H1 (cell line): Measurements from ENCODE around the gene ELMOD1. TPM values are rescaled to one million over a fixed set of nuclear protein-coding genes. Genes with fewer than 3 reads are reported as not detected.

Source experiments
- CTCF ChIA-PET: fragments of 300-600 bp; sonication (Branson Sonifier 250); formaldehyde crosslinking; loops from one replicate; lab custom pipeline; 2021; ENCODE audit not compliant: partially characterized antibody; lab: Charles Lee
- POLR2A ChIA-PET: fragments of 300-600 bp; sonication (Branson Sonifier 250); formaldehyde crosslinking; loops from one replicate; lab custom pipeline; 2021; ENCODE audit warnings: inconsistent platforms; ENCODE audit not compliant: partially characterized antibody; lab: Charles Lee
- DNase-seq, 2 experiments: peaks; one replicate each; pipeline versions ENCODE4 v3.0.0 to v3.0.0-alpha.2; 2010 to 2022; ENCODE audit warnings: low spot score in 2 of 2, low read depth in 1 of 2, mixed read lengths in 1 of 2
- FAIRE-seq: peaks from 2 replicates; lab custom pipeline; 2011; peaks lifted over from hg19 to GRCh38; lab: Jason Lieb, UNC
- H2AFZ ChIP-seq: 2 replicates; pipeline ENCODE4 v1.8.1; 2012; ENCODE audit warnings: low read length, inconsistent platforms
- H2AK5ac ChIP-seq: 2 replicates; pipeline ENCODE4 v1.6.1; 2013; ENCODE audit warnings: low read depth, low read length
- H2BK120ac ChIP-seq: replicated peaks from 2 replicates; pipeline ENCODE3; 2013; ENCODE audit warnings: low read depth, low read length, inconsistent platforms
- H2BK12ac ChIP-seq: 2 replicates; pipeline ENCODE4 v1.6.1; 2013; ENCODE audit warnings: low read depth, low read length
- H2BK15ac ChIP-seq: 2 replicates; pipeline ENCODE4 v1.6.1; 2013; ENCODE audit warnings: low read length
- H2BK20ac ChIP-seq: 2 replicates; pipeline ENCODE4 v1.6.1; 2013; ENCODE audit warnings: low read length
- H2BK5ac ChIP-seq: 2 replicates; pipeline ENCODE4 v1.6.1; 2013; ENCODE audit warnings: low read depth, low read length
- H3K14ac ChIP-seq: 2 replicates; pipeline ENCODE4 v1.6.1; 2013; ENCODE audit warnings: inconsistent platforms; ENCODE audit not compliant: insufficient read length
- H3K18ac ChIP-seq: 2 replicates; pipeline ENCODE4 v1.6.1; 2013; ENCODE audit warnings: low read length; ENCODE audit errors: extremely low read depth
- H3K23ac ChIP-seq: 2 replicates; pipeline ENCODE4 v1.6.1; 2013; ENCODE audit warnings: inconsistent platforms; ENCODE audit not compliant: insufficient read length
- H3K23me2 ChIP-seq: 2 replicates; pipeline ENCODE4 v1.6.1; 2013; ENCODE audit warnings: low read depth, low read length
- H3K27ac ChIP-seq: 2 replicates; pipeline ENCODE4 v1.6.1; 2011; ENCODE audit warnings: low read depth, low read length, inconsistent platforms
- H3K27me3 ChIP-seq, 4 experiments: replicated peaks in 1 of 4; 1 replicate in 1 of 4; 2 replicates in 3 of 4; pipeline versions ENCODE4 v1.6.1 to v1.8.1; 2011 to 2013; ENCODE audit warnings: low read length in 3 of 4, mild to moderate bottlenecking in 3 of 4, inconsistent platforms in 2 of 4, mixed read lengths in 2 of 4, moderate library complexity in 1 of 4; ENCODE audit not compliant: control insufficient read depth in 3 of 4, insufficient read depth in 3 of 4; ENCODE audit errors: extremely low read depth in 1 of 4
- H3K36me3 ChIP-seq, 4 experiments: 2 replicates each; pipeline versions ENCODE4 v1.6.1 to v1.8.1; 2011 to 2013; ENCODE audit warnings: mild to moderate bottlenecking in 4 of 4, low read length in 3 of 4, moderate library complexity in 2 of 4, control low read depth in 1 of 4, inconsistent platforms in 1 of 4; ENCODE audit not compliant: insufficient read depth in 4 of 4, control insufficient read depth in 2 of 4
- H3K4ac ChIP-seq: replicated peaks from 2 replicates; pipeline ENCODE3; 2013; ENCODE audit warnings: low read length, low read depth, mixed read lengths, inconsistent platforms; ENCODE audit not compliant: insufficient read length
- H3K4me1 ChIP-seq, 4 experiments: replicated peaks in 1 of 4; 1 replicate in 1 of 4; 2 replicates in 3 of 4; pipeline versions ENCODE4 v1.6.1 to v1.8.1; 2011 to 2013; ENCODE audit warnings: low read length in 3 of 4, inconsistent platforms in 2 of 4, mixed read lengths in 1 of 4; ENCODE audit not compliant: insufficient read depth in 4 of 4, control insufficient read depth in 3 of 4
- H3K4me2 ChIP-seq, 2 experiments: 2 replicates each; pipeline versions ENCODE4 v1.6.1 to v1.8.1; 2011 to 2013; ENCODE audit warnings: low read depth in 2 of 2, low read length in 2 of 2, control low read depth in 1 of 2, inconsistent platforms in 1 of 2, mild to moderate bottlenecking in 1 of 2; ENCODE audit not compliant: insufficient read depth in 1 of 2
- H3K4me3 ChIP-seq, 4 experiments: fragments of 200-600, 300-600 bp in 1 of 4; sonication (generic), shearing (Covaris generic), sonication (Bioruptor Twin) in 1 of 4; 2 replicates each; pipeline versions ENCODE4 v1.5.1 to v1.8.1; 2011 to 2016; ENCODE audit warnings: low read length in 4 of 4, low read depth in 3 of 4, control low read depth in 2 of 4, inconsistent platforms in 2 of 4, mild to moderate bottlenecking in 2 of 4, mixed read lengths in 1 of 4, moderate library complexity in 1 of 4; ENCODE audit not compliant: insufficient read depth in 2 of 4; ENCODE audit errors: extremely low read depth in 1 of 4
- H3K56ac ChIP-seq: replicated peaks from 2 replicates; pipeline ENCODE3; 2013; ENCODE audit warnings: low read depth, mild to moderate bottlenecking, mixed read lengths, low read length, inconsistent platforms; ENCODE audit not compliant: insufficient read length
- H3K79me1 ChIP-seq: 2 replicates; pipeline ENCODE4 v1.6.1; 2013; ENCODE audit warnings: low read depth, low read length, control low read depth
- H3K79me2 ChIP-seq, 2 experiments: 2 replicates each; pipeline versions ENCODE4 v1.6.1 to v1.8.1; 2012 to 2013; ENCODE audit warnings: low read length in 2 of 2, mild to moderate bottlenecking in 2 of 2, inconsistent platforms in 1 of 2; ENCODE audit not compliant: insufficient read depth in 2 of 2, control insufficient read depth in 1 of 2
- H3K9ac ChIP-seq, 4 experiments: replicated peaks in 1 of 4; 1 replicate in 1 of 4; 2 replicates in 3 of 4; pipeline versions ENCODE4 v1.6.1 to v1.8.1; 2011 to 2013; ENCODE audit warnings: low read depth in 3 of 4, low read length in 3 of 4, control low read depth in 2 of 4, mild to moderate bottlenecking in 2 of 4, moderate library complexity in 2 of 4, inconsistent platforms in 1 of 4; ENCODE audit errors: extremely low read depth in 1 of 4
- H3K9me3 ChIP-seq, 2 experiments: 2 replicates each; pipeline versions ENCODE4 v1.6.1 to v1.8.1; 2012 to 2013; ENCODE audit warnings: mild to moderate bottlenecking in 2 of 2, moderate library complexity in 2 of 2, control low read depth in 1 of 2, inconsistent platforms in 1 of 2, low read depth in 1 of 2, low read length in 1 of 2, mixed read lengths in 1 of 2; ENCODE audit not compliant: insufficient read depth in 2 of 2
- H4K20me1 ChIP-seq, 2 experiments: replicated peaks in 1 of 2; 2 replicates each; pipeline versions ENCODE3 to v1.8.1; 2011 to 2013; ENCODE audit warnings: inconsistent platforms in 2 of 2, low read length in 2 of 2, mild to moderate bottlenecking in 1 of 2; ENCODE audit not compliant: insufficient read depth in 2 of 2, control insufficient read depth in 1 of 2
- H4K5ac ChIP-seq: 2 replicates; pipeline ENCODE4 v1.6.1; 2013; ENCODE audit warnings: low read length, low read depth, mixed read lengths, inconsistent platforms; ENCODE audit not compliant: insufficient read length
- H4K8ac ChIP-seq: 2 replicates; pipeline ENCODE4 v1.8.0; 2013; ENCODE audit warnings: mild to moderate bottlenecking, moderate library complexity, low read length, inconsistent platforms; ENCODE audit not compliant: insufficient read depth; ENCODE audit errors: extremely low read depth
- H4K91ac ChIP-seq: replicated peaks from 2 replicates; pipeline ENCODE3; 2013; ENCODE audit warnings: low read length, mixed read lengths, inconsistent platforms; ENCODE audit not compliant: insufficient read length
- ASH2L ChIP-seq: fragments of 200-600, 300-600 bp; sonication (generic); IDR thresholded peaks from one replicate; pipeline ENCODE4 v1.7.1; 2017; ENCODE audit warnings: low read length
- EGR1 ChIP-seq: IDR thresholded peaks from 2 replicates; pipeline ENCODE4 v1.6.1; 2011; ENCODE audit warnings: low read depth, low read length, borderline replicate concordance
- JUN ChIP-seq: IDR thresholded peaks from 2 replicates; pipeline ENCODE4 v1.6.1; 2011; ENCODE audit warnings: low read depth, mild to moderate bottlenecking, improper control_type of control experiment, low read length
- KDM1A ChIP-seq: fragments of 200-600, 300-600 bp; sonication (generic); IDR thresholded peaks from 2 replicates; pipeline ENCODE4 v1.7.1; 2016; ENCODE audit warnings: mild to moderate bottlenecking, low read length, borderline replicate concordance
- KDM4A ChIP-seq: IDR thresholded peaks from one replicate; pipeline ENCODE4 v1.7.1; 2012; ENCODE audit warnings: low read depth, mild to moderate bottlenecking, moderate library complexity, low read length, inconsistent platforms; ENCODE audit not compliant: severe bottlenecking
- KDM5A ChIP-seq: fragments of 200-600 bp; IDR thresholded peaks from 2 replicates; pipeline ENCODE4 v1.7.1; 2012; ENCODE audit warnings: mild to moderate bottlenecking, low read length, inconsistent platforms, mixed read lengths
- POLR2A ChIP-seq, 2 experiments: IDR thresholded peaks; 1 replicate in 1 of 2; 2 replicates in 1 of 2; pipeline ENCODE4 v1.6.1; 2011; ENCODE audit warnings: low read depth in 2 of 2, low read length in 2 of 2, mild to moderate bottlenecking in 2 of 2; ENCODE audit errors: control extremely low read depth in 1 of 2
- POU5F1 ChIP-seq: IDR thresholded peaks from 2 replicates; pipeline ENCODE4 v1.6.1; 2011; ENCODE audit warnings: low read depth, mild to moderate bottlenecking, low read length, moderate library complexity
- RXRA ChIP-seq: IDR thresholded peaks from 2 replicates; pipeline ENCODE4 v1.6.1; 2011; ENCODE audit warnings: low read depth, mild to moderate bottlenecking, low read length, moderate library complexity; ENCODE audit not compliant: insufficient read depth
- SIRT6 ChIP-seq: IDR thresholded peaks from one replicate; pipeline ENCODE4 v1.7.1; 2012; ENCODE audit warnings: low read length, inconsistent platforms
- SIX5 ChIP-seq: IDR thresholded peaks from 2 replicates; pipeline ENCODE4 v1.6.1; 2011; ENCODE audit warnings: mild to moderate bottlenecking, low read depth, low read length
- SP4 ChIP-seq: IDR thresholded peaks from 2 replicates; pipeline ENCODE4 v1.6.1; 2012; ENCODE audit warnings: low read length, inconsistent platforms
- SRF ChIP-seq: IDR thresholded peaks from 2 replicates; pipeline ENCODE4 v1.6.1; 2011; ENCODE audit warnings: mild to moderate bottlenecking, low read depth, low read length, moderate library complexity
- ZNF274 ChIP-seq: IDR thresholded peaks from 2 replicates; pipeline ENCODE4 v1.7.0; 2012; ENCODE audit warnings: low read length, borderline replicate concordance; ENCODE audit errors: extremely low read depth
- polyA plus RNA-seq, 7 experiments: library from polyadenylated mRNA; depleted of rRNA in 3 of 7; stranded (reverse) in 5 of 7; unstranded in 2 of 7; fragments of >200 nt in 5 of 7; fragments of 200-250 nt in 2 of 7; gene quantifications; 1 replicate in 5 of 7; 2 replicates in 1 of 7; 4 replicates in 1 of 7; pipeline versions ENCODE4 v1.2.1 to v1.2.3, GENCODE V29; 2011 to 2013; ENCODE audit warnings: missing spikeins in 2 of 7, mixed read lengths in 2 of 7
- total RNA-seq: library from RNA; stranded (reverse); fragmentation: NEBNext Ultra II Directional; extraction: Animal tissue kit (Norgen Biotek cat#: 25700); gene quantifications from 2 replicates; pipeline ENCODE4 v1.2.1, GENCODE V29; 2021
- TF ChIP-seq, protein P1 (sequence below): IDR thresholded peaks from 2 replicates; pipeline ENCODE4 v1.6.1; 2012; ENCODE audit warnings: low read length, inconsistent platforms

The ELMOD1 gene
- total and polyA plus RNA-seq, 2 of the 8 experiments (the other 6 are each of a cell fraction or from before 2014, with no cell fraction given), result 0.47 to 1.6 TPM

DNA sequence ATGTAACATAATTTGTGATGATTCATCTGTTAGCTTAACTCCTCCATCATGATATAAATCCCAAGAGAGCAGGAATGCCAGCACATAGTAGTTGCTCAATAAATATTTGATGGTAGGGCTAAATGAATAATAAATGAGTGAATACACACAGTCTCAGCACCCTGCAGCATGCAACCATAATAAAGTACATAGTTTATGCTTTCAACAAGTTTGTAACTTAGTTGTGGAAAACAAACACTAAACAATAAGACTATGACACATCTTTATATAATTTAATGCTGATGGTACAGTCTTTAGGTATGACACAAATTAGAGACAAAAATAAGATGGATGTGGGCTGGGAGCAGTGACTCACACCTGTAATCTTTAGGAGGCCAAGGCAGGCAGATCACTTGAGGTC lies 29.3 kb upstream of the ELMOD1 start:
- Histone ChIP-seq H2BK5ac (no peak overlapping the region), H3K56ac (no peak overlapping the region), H3K14ac (no peak overlapping the region), H3K4me1 (peaks cover 0 to 6% (median 0%) of the 10 kb centered on the region in 4 experiments; a peak in 3 of 7 replicates), H3K4me2 (no peak overlapping the region), H3K79me2 (peaks cover 0 to 40% of the 10 kb centered on the region in 2 experiments; a peak in 1 of 4 replicates), H4K91ac (no peak overlapping the region), H2AFZ (no peak overlapping the region), H2BK20ac (no peak overlapping the region), H2AK5ac (no peak overlapping the region), H4K8ac (no peak overlapping the region), H2BK15ac (no peak overlapping the region), H3K9me3 (no peaks in the 10 kb centered on the region), H3K79me1 (no peaks in the 10 kb centered on the region), H3K27ac (no peak overlapping the region), H4K5ac (no peak overlapping the region), H2BK12ac (no peak overlapping the region), H3K23ac (no peak overlapping the region), H3K4me3 (no peak overlapping the region), H3K18ac (no peak overlapping the region), H3K23me2 (peaks cover 11% of the 10 kb centered on the region), H3K4ac (no peak overlapping the region), H4K20me1 (no peaks in the 10 kb centered on the region), H3K36me3 (no peaks in the 10 kb centered on the region; a peak in 1 of 8 replicates), H2BK120ac (no peak overlapping the region), H3K9ac (no peak overlapping the region), H3K27me3 (no peaks in the 10 kb centered on the region)
- ChIA-PET POLR2A (no interaction called here), CTCF (interaction anchor here (0.9 to 25.0 kb wide), 3 partner anchors 12 to 127 kb away, joined by 3 to 398 read pairs (median 17); no protein-coding TSS in a partner anchor)
- DNase-seq (no peak), FAIRE-seq (no peak)
- TF ChIP-seq ZNF274, result no peak
- TF ChIP-seq, protein P1, sequence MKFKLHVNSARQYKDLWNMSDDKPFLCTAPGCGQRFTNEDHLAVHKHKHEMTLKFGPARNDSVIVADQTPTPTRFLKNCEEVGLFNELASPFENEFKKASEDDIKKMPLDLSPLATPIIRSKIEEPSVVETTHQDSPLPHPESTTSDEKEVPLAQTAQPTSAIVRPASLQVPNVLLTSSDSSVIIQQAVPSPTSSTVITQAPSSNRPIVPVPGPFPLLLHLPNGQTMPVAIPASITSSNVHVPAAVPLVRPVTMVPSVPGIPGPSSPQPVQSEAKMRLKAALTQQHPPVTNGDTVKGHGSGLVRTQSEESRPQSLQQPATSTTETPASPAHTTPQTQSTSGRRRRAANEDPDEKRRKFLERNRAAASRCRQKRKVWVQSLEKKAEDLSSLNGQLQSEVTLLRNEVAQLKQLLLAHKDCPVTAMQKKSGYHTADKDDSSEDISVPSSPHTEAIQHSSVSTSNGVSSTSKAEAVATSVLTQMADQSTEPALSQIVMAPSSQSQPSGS, result no peak
- TF ChIP-seq ASH2L, result no peak
- TF ChIP-seq SRF, result no peak
- no peak for TF ChIP-seq EGR1
- no peak for TF ChIP-seq JUN
- TF ChIP-seq SIRT6, result no peak
- TF ChIP-seq RXRA, result no peak
- TF ChIP-seq KDM1A, result no peak
- no peak for TF ChIP-seq KDM5A
- TF ChIP-seq KDM4A, result no peak
- no peak for TF ChIP-seq SIX5
- no peak for TF ChIP-seq POLR2A (IDR thresholded peaks at IDR 0.05; ENCODE audit: control extremely low read depth in 1 of 2, low read depth in 2 of 2, low read length in 2 of 2)
- no peak for TF ChIP-seq POU5F1
- no peak for TF ChIP-seq SP4
